ENCODE results near the gene NR1H4. TPM values are rescaled to one million over a fixed set of nuclear protein-coding genes. Genes with fewer than 3 reads are reported as not detected.

The NR1H4 gene
- total RNA-seq, 3 donors from 2014 or later = 0.15 TPM; not detected in 2

- Histone ChIP-seq H3K27ac (no peak overlapping the region), H3K4me1 (no peaks in the 10 kb centered on the region), H3K36me3 (no peaks in the 10 kb centered on the region), H3K9me3 (no peaks in the 10 kb centered on the region), H3K27me3 (no peaks in the 10 kb centered on the region), H3K4me3 (no peak overlapping the region)
- no peak for TF ChIP-seq POLR2AphosphoS5 (IDR thresholded peaks at IDR 0.05)
- TF ChIP-seq CTCF (IDR thresholded peaks at IDR 0.05) = no peak
- no peak for TF ChIP-seq POLR2A (IDR thresholded peaks at IDR 0.05)
- intact Hi-C loops (cut with DNase I; ENCODE audit: low total_unique reads) = no loop called here
- DNase-seq (ENCODE audit: low spot score in 2 of 2) = no peak
These were observed 37.7 kb upstream of the NR1H4 start for GRCh38 chr12:100435957-100436356.

- no peaks in the 10 kb centered on the region for H3K27me3 ChIP-seq
- H3K4me1 ChIP-seq = no peaks in the 10 kb centered on the region
- no peak overlapping the region for H3K4me3 ChIP-seq
- H3K36me3 ChIP-seq = no peaks in the 10 kb centered on the region
- no peaks in the 10 kb centered on the region for H3K9me3 ChIP-seq
- intact Hi-C loops (cut with DNase I; ENCODE audit: low total_unique reads) = no loop called here
- no peak overlapping the region for H3K27ac ChIP-seq
- TF ChIP-seq CTCF (IDR thresholded peaks at IDR 0.05) (no peak), POLR2AphosphoS5 (IDR thresholded peaks at IDR 0.05) (no peak), POLR2A (IDR thresholded peaks at IDR 0.05) (no peak)
- DNase-seq (ENCODE audit: low spot score in 2 of 2) = no peak
These were observed 36.4 kb upstream of the NR1H4 start for GRCh38 chr12:100437038-100437841.

GRCh38 chr12:100439797-100440196, 33.9 kb upstream of the NR1H4 start:
- H3K4me3 ChIP-seq = no peak overlapping the region
- DNase-seq (ENCODE audit: low spot score in 2 of 2) = no peak
- no peaks in the 10 kb centered on the region for H3K4me1 ChIP-seq
- no peaks in the 10 kb centered on the region for H3K36me3 ChIP-seq
- H3K27me3 ChIP-seq = no peaks in the 10 kb centered on the region
- H3K9me3 ChIP-seq = no peaks in the 10 kb centered on the region
- intact Hi-C loops (cut with DNase I; ENCODE audit: low total_unique reads) = no loop called here
- TF ChIP-seq POLR2AphosphoS5 (IDR thresholded peaks at IDR 0.05) (no peak), POLR2A (IDR thresholded peaks at IDR 0.05) (no peak), CTCF (IDR thresholded peaks at IDR 0.05) (no peak)
- no peak overlapping the region for H3K27ac ChIP-seq

- no peaks in the 10 kb centered on the region for H3K36me3 ChIP-seq
- no peak overlapping the region for H3K4me3 ChIP-seq
- intact Hi-C loops (cut with DNase I; ENCODE audit: low total_unique reads) = no loop called here
- no peak overlapping the region for H3K27ac ChIP-seq
- no peak for DNase-seq (ENCODE audit: low spot score in 2 of 2)
- no peaks in the 10 kb centered on the region for H3K27me3 ChIP-seq
- no peaks in the 10 kb centered on the region for H3K4me1 ChIP-seq
- H3K9me3 ChIP-seq = no peaks in the 10 kb centered on the region
- TF ChIP-seq CTCF (IDR thresholded peaks at IDR 0.05) (no peak), POLR2A (IDR thresholded peaks at IDR 0.05) (no peak), POLR2AphosphoS5 (IDR thresholded peaks at IDR 0.05) (no peak)
These were observed 31.3 kb upstream of the NR1H4 start for GRCh38 chr12:100442403-100442802.

- DNase-seq (ENCODE audit: low spot score in 2 of 2) = no peak
- Histone ChIP-seq H3K4me1 (no peaks in the 10 kb centered on the region), H3K27me3 (no peaks in the 10 kb centered on the region), H3K4me3 (no peak overlapping the region), H3K36me3 (no peaks in the 10 kb centered on the region), H3K27ac (no peak overlapping the region), H3K9me3 (no peaks in the 10 kb centered on the region)
- TF ChIP-seq CTCF (IDR thresholded peaks at IDR 0.05) = no peak
- TF ChIP-seq POLR2AphosphoS5 (IDR thresholded peaks at IDR 0.05) = no peak
- no peak for TF ChIP-seq POLR2A (IDR thresholded peaks at IDR 0.05)
- intact Hi-C loops (cut with DNase I; ENCODE audit: low total_unique reads) = no loop called here
These were observed 30.2 kb upstream of the NR1H4 start for GRCh38 chr12:100443434-100443833.

Measured in breast epithelium (tissue), 4 donors.